Trophoblast cell (in vitro differentiated cells and primary cell): Measurements from ENCODE around the gene CAMK2A.
A peak's percentile ranks its signal among the peaks of the same experiment; 100 is the strongest.

Experiments used
- DNase-seq, 2 donors: peaks; one replicate each; pipeline ENCODE4 v3.0.0-alpha.2; 2016
- H2AFZ ChIP-seq: 2 replicates; pipeline ENCODE4 v1.6.1; 2013; ENCODE audit warnings: low read length, moderate library complexity, mild to moderate bottlenecking; ENCODE audit not compliant: insufficient read depth, poor library complexity
- H2AK5ac ChIP-seq: 2 replicates; pipeline ENCODE4 v1.6.1; 2013; ENCODE audit warnings: mild to moderate bottlenecking, low read length
- H2BK120ac ChIP-seq: 2 replicates; pipeline ENCODE4 v1.6.1; 2013; ENCODE audit warnings: low read length, mild to moderate bottlenecking, moderate library complexity; ENCODE audit not compliant: insufficient read depth, poor library complexity
- H2BK12ac ChIP-seq: 2 replicates; pipeline ENCODE4 v1.6.1; 2013; ENCODE audit warnings: mild to moderate bottlenecking, low read length, moderate library complexity
- H2BK5ac ChIP-seq: 2 replicates; pipeline ENCODE4 v1.6.1; 2013; ENCODE audit warnings: low read length, low read depth, moderate library complexity, mild to moderate bottlenecking; ENCODE audit not compliant: poor library complexity
- H3K14ac ChIP-seq: 2 replicates; pipeline ENCODE4 v1.6.1; 2013; ENCODE audit warnings: mild to moderate bottlenecking, low read length
- H3K18ac ChIP-seq: 2 replicates; pipeline ENCODE4 v1.6.1; 2013; ENCODE audit warnings: mild to moderate bottlenecking, low read length
- H3K23ac ChIP-seq: 2 replicates; pipeline ENCODE4 v1.6.1; 2013; ENCODE audit warnings: low read length
- H3K27ac ChIP-seq: 2 replicates; pipeline ENCODE4 v1.5.1; 2013; ENCODE audit warnings: low read depth, mild to moderate bottlenecking, inconsistent platforms, low read length, moderate library complexity
- H3K27me3 ChIP-seq: 2 replicates; pipeline ENCODE4 v1.6.1; 2013; ENCODE audit warnings: inconsistent platforms, mild to moderate bottlenecking, low read length, moderate library complexity; ENCODE audit not compliant: insufficient read depth
- H3K36me3 ChIP-seq, 2 experiments: 1 replicate in 1 of 2; 2 replicates in 1 of 2; pipeline ENCODE4 v1.6.1; 2013; ENCODE audit warnings: low read length in 2 of 2, mild to moderate bottlenecking in 2 of 2, moderate library complexity in 1 of 2; ENCODE audit not compliant: insufficient read depth in 2 of 2, control insufficient read depth in 1 of 2
- H3K4ac ChIP-seq: 2 replicates; pipeline ENCODE4 v1.6.1; 2013; ENCODE audit warnings: low read depth, mild to moderate bottlenecking, low read length, moderate library complexity
- H3K4me1 ChIP-seq, 2 experiments: 1 replicate in 1 of 2; 2 replicates in 1 of 2; pipeline ENCODE4 v1.6.1; 2013; ENCODE audit warnings: low read length in 2 of 2, mild to moderate bottlenecking in 2 of 2, moderate library complexity in 1 of 2; ENCODE audit not compliant: insufficient read depth in 2 of 2, control insufficient read depth in 1 of 2
- H3K4me2 ChIP-seq: 2 replicates; pipeline ENCODE4 v1.6.1; 2013; ENCODE audit warnings: inconsistent platforms, mild to moderate bottlenecking, low read length, moderate library complexity
- H3K4me3 ChIP-seq: 2 replicates; pipeline ENCODE4 v1.5.1; 2013; ENCODE audit warnings: mild to moderate bottlenecking, low read depth, low read length, inconsistent platforms
- H3K79me1 ChIP-seq: one replicate; pipeline ENCODE4 v1.6.1; 2013; ENCODE audit warnings: low read length
- H3K79me2 ChIP-seq: 2 replicates; pipeline ENCODE4 v1.6.1; 2013; ENCODE audit warnings: low read length, mild to moderate bottlenecking; ENCODE audit not compliant: control insufficient read depth, insufficient read depth, poor library complexity
- H3K9ac ChIP-seq: 2 replicates; pipeline ENCODE4 v1.6.1; 2013; ENCODE audit warnings: mild to moderate bottlenecking, low read length
- H3K9me3 ChIP-seq: 2 replicates; pipeline ENCODE4 v1.6.1; 2013; ENCODE audit warnings: low read depth, mild to moderate bottlenecking, control low read depth, inconsistent platforms, low read length; ENCODE audit not compliant: insufficient read depth
- H4K12ac ChIP-seq: 2 replicates; pipeline ENCODE4 v1.6.1; 2013; ENCODE audit warnings: low read depth, mild to moderate bottlenecking, low read length, moderate library complexity
- H4K8ac ChIP-seq: 2 replicates; pipeline ENCODE4 v1.6.1; 2013; ENCODE audit warnings: low read depth, mild to moderate bottlenecking, low read length, moderate library complexity
- H4K91ac ChIP-seq: one replicate; pipeline ENCODE4 v1.6.1; 2013; ENCODE audit warnings: low read depth, mild to moderate bottlenecking, low read length, moderate library complexity
- WGBS: extraction: QIAGEN DNeasy Blood & Tissue Kit; methylation state at CpG from one replicate; pipeline ENCODE4 v1.1.7; 2013; ENCODE audit warnings: missing lambda C conversion rate; ENCODE audit not compliant: insufficient read length, insufficient coverage; ENCODE audit errors: extremely low coverage; 5-methylcytosine and 5-hydroxymethylcytosine counted together

The CAMK2A gene

GRCh38 chr5:150174285-150174684, 115.3 kb downstream of the CAMK2A start:
- Histone ChIP-seq H2BK12ac (no peak overlapping the region), H3K36me3 (no peaks in the 10 kb centered on the region), H3K4ac (no peak overlapping the region), H3K79me1 (peaks cover 4% of the 10 kb centered on the region), H3K4me1 (peaks cover 0 to 2% of the 10 kb centered on the region in 2 experiments), H3K4me2 (no peak overlapping the region), H4K12ac (no peak overlapping the region), H4K8ac (no peak overlapping the region), H2AK5ac (no peak overlapping the region), H3K14ac (no peak overlapping the region), H3K23ac (no peak overlapping the region), H3K79me2 (no peaks in the 10 kb centered on the region), H2BK120ac (no peak overlapping the region), H2AFZ (no peak overlapping the region), H3K4me3 (no peak overlapping the region), H3K9me3 (no peaks in the 10 kb centered on the region), H2BK5ac (no peak overlapping the region), H3K9ac (no peak overlapping the region), H3K27ac (no peak overlapping the region), H4K91ac (no peak overlapping the region), H3K18ac (no peak overlapping the region), H3K27me3 (peaks cover 4% of the 10 kb centered on the region)
- no CpG with 5 or more reads among the region's 6 CpGs for WGBS
- DNase-seq = no peak

GRCh38 chr5:150173161-150173560, 116.4 kb downstream of the CAMK2A start:
- DNase-seq = peak; percentile 78 to 79
- Histone ChIP-seq H4K91ac (no peak overlapping the region), H3K14ac (no peak overlapping the region), H3K36me3 (no peaks in the 10 kb centered on the region), H3K23ac (no peak overlapping the region), H2BK120ac (no peak overlapping the region), H2BK5ac (no peak overlapping the region), H3K79me1 (peaks cover 4% of the 10 kb centered on the region), H3K9ac (no peak overlapping the region), H3K9me3 (no peaks in the 10 kb centered on the region), H2BK12ac (no peak overlapping the region), H3K18ac (no peak overlapping the region), H3K27me3 (peaks cover 4% of the 10 kb centered on the region), H3K4me2 (no peak overlapping the region), H3K4me1 (peaks cover 0 to 2% of the 10 kb centered on the region in 2 experiments), H3K27ac (no peak overlapping the region), H3K79me2 (no peaks in the 10 kb centered on the region), H2AK5ac (no peak overlapping the region), H3K4ac (no peak overlapping the region), H2AFZ (no peak overlapping the region), H4K12ac (no peak overlapping the region), H3K4me3 (no peak overlapping the region), H4K8ac (no peak overlapping the region)
- no CpG with 5 or more reads among the region's 3 CpGs for WGBS

GRCh38 chr5:150172556-150172955, 117.0 kb downstream of the CAMK2A start:
- WGBS = no CpG with 5 or more reads among the region's 4 CpGs
- H2BK120ac ChIP-seq = no peak overlapping the region
- H2AFZ ChIP-seq = no peak overlapping the region
- no peak overlapping the region for H3K4me3 ChIP-seq
- H4K8ac ChIP-seq = no peak overlapping the region
- H3K4me1 ChIP-seq = peaks cover 0 to 6% of the 10 kb centered on the region in 2 experiments
- H3K79me1 ChIP-seq = peaks cover 4% of the 10 kb centered on the region
- no peak overlapping the region for H3K9ac ChIP-seq
- peaks cover under 1% of the 10 kb centered on the region for H3K9me3 ChIP-seq
- no peak overlapping the region for H3K18ac ChIP-seq
- H3K23ac ChIP-seq = no peak overlapping the region
- no peak for DNase-seq
- no peaks in the 10 kb centered on the region for H3K79me2 ChIP-seq
- H2AK5ac ChIP-seq = no peak overlapping the region
- H3K27me3 ChIP-seq = peaks cover 4% of the 10 kb centered on the region
- no peak overlapping the region for H2BK12ac ChIP-seq
- H3K4me2 ChIP-seq = no peak overlapping the region
- no peaks in the 10 kb centered on the region for H3K36me3 ChIP-seq
- no peak overlapping the region for H2BK5ac ChIP-seq
- H4K12ac ChIP-seq = no peak overlapping the region
- H3K14ac ChIP-seq = no peak overlapping the region
- no peak overlapping the region for H4K91ac ChIP-seq
- no peak overlapping the region for H3K27ac ChIP-seq
- H3K4ac ChIP-seq = no peak overlapping the region

- no peak overlapping the region for H2BK5ac ChIP-seq
- no peak overlapping the region for H2BK120ac ChIP-seq
- no peak overlapping the region for H4K8ac ChIP-seq
- no peak overlapping the region for H4K91ac ChIP-seq
- no peak for DNase-seq
- peaks cover 7% of the 10 kb centered on the region for H3K27me3 ChIP-seq
- no peak overlapping the region for H2AFZ ChIP-seq
- H3K9me3 ChIP-seq = peaks cover 1% of the 10 kb centered on the region
- H3K27ac ChIP-seq = no peak overlapping the region
- H3K36me3 ChIP-seq = no peaks in the 10 kb centered on the region
- no peak overlapping the region for H3K14ac ChIP-seq
- no peak overlapping the region for H3K4me2 ChIP-seq
- H3K4me3 ChIP-seq = no peak overlapping the region
- no peak overlapping the region for H3K4ac ChIP-seq
- no peak overlapping the region for H3K9ac ChIP-seq
- H2BK12ac ChIP-seq = no peak overlapping the region
- WGBS = no CpG with 5 or more reads among the region's 1 CpG
- no peak overlapping the region for H3K18ac ChIP-seq
- H4K12ac ChIP-seq = no peak overlapping the region
- H2AK5ac ChIP-seq = no peak overlapping the region
- H3K4me1 ChIP-seq = peaks cover 2 to 10% of the 10 kb centered on the region in 2 experiments
- no peak overlapping the region for H3K23ac ChIP-seq
- H3K79me2 ChIP-seq = no peaks in the 10 kb centered on the region
- H3K79me1 ChIP-seq = peaks cover 6% of the 10 kb centered on the region
These were observed 117.4 kb downstream of the CAMK2A start for GRCh38 chr5:150172145-150172544.
